GM12872 (cell line): Measurements from ENCODE around the gene ARHGEF37.

Experiments used
- CTCF ChIP-seq: IDR thresholded peaks from 3 replicates; pipeline ENCODE4 v1.5.1; 2011; ENCODE audit warnings: low read depth, mild to moderate bottlenecking, low read length, moderate library complexity; ENCODE audit not compliant: insufficient read depth

Gene ARHGEF37

GRCh38 chr5:149645236-149645635 lies 63.9 kb downstream of the ARHGEF37 start:
- TF ChIP-seq CTCF = no peak

- no peak for TF ChIP-seq CTCF
These were observed 64.4 kb downstream of the ARHGEF37 start for GRCh38 chr5:149645725-149646124.

GRCh38 chr5:149646564-149646963 lies 65.3 kb downstream of the ARHGEF37 start:
- no peak for TF ChIP-seq CTCF

- no peak for TF ChIP-seq CTCF
These were observed 66.0 kb downstream of the ARHGEF37 start for GRCh38 chr5:149647334-149647733.

GRCh38 chr5:149651686-149652085 lies 70.4 kb downstream of the ARHGEF37 start:
- TF ChIP-seq CTCF = no peak

- TF ChIP-seq CTCF = no peak
These were observed 71.4 kb downstream of the ARHGEF37 start for GRCh38 chr5:149652697-149653096.

- no peak for TF ChIP-seq CTCF
These were observed 72.9 kb downstream of the ARHGEF37 start for GRCh38 chr5:149654231-149654630.

GRCh38 chr5:149654883-149655505 lies 73.7 kb downstream of the ARHGEF37 start:
- no peak for TF ChIP-seq CTCF
